ENCODE results near the gene LY6G5C. TPM values are rescaled to one million over a fixed set of nuclear protein-coding genes. Genes with fewer than 3 reads are reported as not detected.

Gene LY6G5C
- total and polyA plus RNA-seq, 2 of the 13 experiments (the other 11 are each of a cell fraction or from before 2014, with no cell fraction given), result 0.33 to 0.55 TPM

DNA sequence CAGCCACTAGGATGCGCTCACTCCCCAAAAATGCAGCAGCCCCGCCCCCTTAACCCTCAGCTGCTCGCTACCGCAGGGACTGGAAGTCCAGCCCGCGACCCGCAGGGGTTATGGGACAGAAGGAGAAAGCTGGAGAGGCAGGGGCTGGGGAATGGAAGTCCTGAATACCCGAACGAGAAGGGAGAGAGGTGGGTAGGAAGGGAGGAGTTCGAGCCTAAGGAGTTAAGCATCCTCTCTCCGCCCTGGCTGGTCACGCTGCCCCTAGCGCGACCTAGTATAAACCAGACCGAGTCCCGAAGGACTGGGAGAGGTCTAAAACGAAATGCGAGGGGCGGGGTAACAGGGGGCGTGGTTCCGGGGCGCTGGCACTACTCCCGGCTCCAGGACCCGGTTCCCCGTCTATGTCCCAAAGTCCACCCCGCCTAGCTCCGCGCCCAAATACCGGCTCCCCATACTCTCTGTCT lies 48.7 kb upstream of the LY6G5C start (continued):
- TF ChIP-seq, protein P1, sequence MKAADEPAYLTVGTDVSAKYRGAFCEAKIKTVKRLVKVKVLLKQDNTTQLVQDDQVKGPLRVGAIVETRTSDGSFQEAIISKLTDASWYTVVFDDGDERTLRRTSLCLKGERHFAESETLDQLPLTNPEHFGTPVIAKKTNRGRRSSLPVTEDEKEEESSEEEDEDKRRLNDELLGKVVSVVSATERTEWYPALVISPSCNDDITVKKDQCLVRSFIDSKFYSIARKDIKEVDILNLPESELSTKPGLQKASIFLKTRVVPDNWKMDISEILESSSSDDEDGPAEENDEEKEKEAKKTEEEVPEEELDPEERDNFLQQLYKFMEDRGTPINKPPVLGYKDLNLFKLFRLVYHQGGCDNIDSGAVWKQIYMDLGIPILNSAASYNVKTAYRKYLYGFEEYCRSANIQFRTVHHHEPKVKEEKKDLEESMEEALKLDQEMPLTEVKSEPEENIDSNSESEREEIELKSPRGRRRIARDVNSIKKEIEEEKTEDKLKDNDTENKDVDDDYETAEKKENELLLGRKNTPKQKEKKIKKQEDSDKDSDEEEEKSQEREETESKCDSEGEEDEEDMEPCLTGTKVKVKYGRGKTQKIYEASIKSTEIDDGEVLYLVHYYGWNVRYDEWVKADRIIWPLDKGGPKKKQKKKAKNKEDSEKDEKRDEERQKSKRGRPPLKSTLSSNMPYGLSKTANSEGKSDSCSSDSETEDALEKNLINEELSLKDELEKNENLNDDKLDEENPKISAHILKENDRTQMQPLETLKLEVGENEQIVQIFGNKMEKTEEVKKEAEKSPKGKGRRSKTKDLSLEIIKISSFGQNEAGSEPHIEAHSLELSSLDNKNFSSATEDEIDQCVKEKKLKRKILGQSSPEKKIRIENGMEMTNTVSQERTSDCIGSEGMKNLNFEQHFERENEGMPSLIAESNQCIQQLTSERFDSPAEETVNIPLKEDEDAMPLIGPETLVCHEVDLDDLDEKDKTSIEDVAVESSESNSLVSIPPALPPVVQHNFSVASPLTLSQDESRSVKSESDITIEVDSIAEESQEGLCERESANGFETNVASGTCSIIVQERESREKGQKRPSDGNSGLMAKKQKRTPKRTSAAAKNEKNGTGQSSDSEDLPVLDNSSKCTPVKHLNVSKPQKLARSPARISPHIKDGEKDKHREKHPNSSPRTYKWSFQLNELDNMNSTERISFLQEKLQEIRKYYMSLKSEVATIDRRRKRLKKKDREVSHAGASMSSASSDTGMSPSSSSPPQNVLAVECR (CRISPR knock-in tag; IDR thresholded peaks at IDR 0.05; ENCODE audit: borderline replicate concordance), result peak; percentile 83; the same call in 1 of the 2 replicates
- no peak; the same call in 1 of the 2 replicates for TF ChIP-seq SSRP1 (CRISPR knock-in tag; IDR thresholded peaks at IDR 0.05)
- no peak for TF ChIP-seq HNRNPK (IDR thresholded peaks at IDR 0.05; ENCODE audit: low read depth, low read length, poor library complexity, severe bottlenecking)
- TF ChIP-seq ZNF136 (CRISPR knock-in tag; IDR thresholded peaks at IDR 0.05; ENCODE audit: low read depth), result 0 out of 2 replicates have a peak, but pooled peaks have one; percentile 19
- peak; percentile 14 for TF ChIP-seq MED8 (CRISPR knock-in tag; IDR thresholded peaks at IDR 0.05; ENCODE audit: insufficient replicate concordance)
- TF ChIP-seq XRCC5 (optimal IDR thresholded peaks at IDR 0.05; ENCODE audit: low read length), result peak; percentile 88
- peak; percentile 12; the same call in 1 of the 2 replicates for TF ChIP-seq DNMT1 (CRISPR knock-in tag; IDR thresholded peaks at IDR 0.05)
- no peak for TF ChIP-seq PRPF4 (IDR thresholded peaks at IDR 0.05; ENCODE audit: low read depth, low read length, poor library complexity, severe bottlenecking)
- TF ChIP-seq HOXA7 (CRISPR knock-in tag; IDR thresholded peaks at IDR 0.05), result no peak
- TF ChIP-seq, protein P2, sequence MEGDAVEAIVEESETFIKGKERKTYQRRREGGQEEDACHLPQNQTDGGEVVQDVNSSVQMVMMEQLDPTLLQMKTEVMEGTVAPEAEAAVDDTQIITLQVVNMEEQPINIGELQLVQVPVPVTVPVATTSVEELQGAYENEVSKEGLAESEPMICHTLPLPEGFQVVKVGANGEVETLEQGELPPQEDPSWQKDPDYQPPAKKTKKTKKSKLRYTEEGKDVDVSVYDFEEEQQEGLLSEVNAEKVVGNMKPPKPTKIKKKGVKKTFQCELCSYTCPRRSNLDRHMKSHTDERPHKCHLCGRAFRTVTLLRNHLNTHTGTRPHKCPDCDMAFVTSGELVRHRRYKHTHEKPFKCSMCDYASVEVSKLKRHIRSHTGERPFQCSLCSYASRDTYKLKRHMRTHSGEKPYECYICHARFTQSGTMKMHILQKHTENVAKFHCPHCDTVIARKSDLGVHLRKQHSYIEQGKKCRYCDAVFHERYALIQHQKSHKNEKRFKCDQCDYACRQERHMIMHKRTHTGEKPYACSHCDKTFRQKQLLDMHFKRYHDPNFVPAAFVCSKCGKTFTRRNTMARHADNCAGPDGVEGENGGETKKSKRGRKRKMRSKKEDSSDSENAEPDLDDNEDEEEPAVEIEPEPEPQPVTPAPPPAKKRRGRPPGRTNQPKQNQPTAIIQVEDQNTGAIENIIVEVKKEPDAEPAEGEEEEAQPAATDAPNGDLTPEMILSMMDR (CRISPR knock-in tag; IDR thresholded peaks at IDR 0.05), result peak; percentile 96
- TF ChIP-seq CCDC6 (CRISPR knock-in tag; IDR thresholded peaks at IDR 0.05), result no peak
- TF ChIP-seq, protein P3, sequence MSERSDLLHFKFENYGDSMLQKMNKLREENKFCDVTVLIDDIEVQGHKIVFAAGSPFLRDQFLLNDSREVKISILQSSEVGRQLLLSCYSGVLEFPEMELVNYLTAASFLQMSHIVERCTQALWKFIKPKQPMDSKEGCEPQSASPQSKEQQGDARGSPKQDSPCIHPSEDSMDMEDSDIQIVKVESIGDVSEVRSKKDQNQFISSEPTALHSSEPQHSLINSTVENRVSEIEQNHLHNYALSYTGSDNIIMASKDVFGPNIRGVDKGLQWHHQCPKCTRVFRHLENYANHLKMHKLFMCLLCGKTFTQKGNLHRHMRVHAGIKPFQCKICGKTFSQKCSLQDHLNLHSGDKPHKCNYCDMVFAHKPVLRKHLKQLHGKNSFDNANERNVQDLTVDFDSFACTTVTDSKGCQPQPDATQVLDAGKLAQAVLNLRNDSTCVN (CRISPR knock-in tag; IDR thresholded peaks at IDR 0.05; ENCODE audit: borderline replicate concordance), result peak; percentile 46; the same call in 1 of the 2 replicates
- no peak for TF ChIP-seq GABPA (IDR thresholded peaks at IDR 0.05; ENCODE audit: low read depth, low read length)
- TF ChIP-seq GABPA (CRISPR knock-in tag; IDR thresholded peaks at IDR 0.05; ENCODE audit: low read depth), result no peak
- peak; percentile 94; the same call in 1 of the 2 replicates for TF ChIP-seq TSC22D2 (CRISPR knock-in tag; IDR thresholded peaks at IDR 0.05; ENCODE audit: borderline replicate concordance)
- TF ChIP-seq KAT2B (IDR thresholded peaks at IDR 0.05; ENCODE audit: borderline replicate concordance, low read depth, low read length), result no peak
- peak; percentile 54; the same call in 1 of the 2 replicates for TF ChIP-seq RXRA (CRISPR knock-in tag; IDR thresholded peaks at IDR 0.05)
- peak; percentile 5; the same call in 1 of the 2 replicates for TF ChIP-seq TCF7 (IDR thresholded peaks at IDR 0.05; ENCODE audit: low read depth)
- no peak; the same call in 1 of the 2 replicates for TF ChIP-seq POLR2AphosphoS5 (IDR thresholded peaks at IDR 0.05; ENCODE audit: low read depth, low read length)
- peak; percentile 83; the same call in 1 of the 2 replicates for TF ChIP-seq ZNF556 (CRISPR knock-in tag; IDR thresholded peaks at IDR 0.05; ENCODE audit: borderline replicate concordance)
- TF ChIP-seq, protein P4, sequence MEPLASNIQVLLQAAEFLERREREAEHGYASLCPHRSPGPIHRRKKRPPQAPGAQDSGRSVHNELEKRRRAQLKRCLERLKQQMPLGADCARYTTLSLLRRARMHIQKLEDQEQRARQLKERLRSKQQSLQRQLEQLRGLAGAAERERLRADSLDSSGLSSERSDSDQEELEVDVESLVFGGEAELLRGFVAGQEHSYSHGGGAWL (CRISPR knock-in tag; IDR thresholded peaks at IDR 0.05), result no peak; the same call in 1 of the 2 replicates
- TF ChIP-seq HOXA5 (CRISPR knock-in tag; IDR thresholded peaks at IDR 0.05), result peak; percentile 76
- TF ChIP-seq ZNF850 (CRISPR knock-in tag; conservative IDR thresholded peaks at IDR 0.05), result no peak
- peak; percentile 66; the same call in 1 of the 2 replicates for TF ChIP-seq ZKSCAN1 (IDR thresholded peaks at IDR 0.05; ENCODE audit: low read length)
